Fibroblast of upper back skin (primary cell): ENCODE results near the gene TPO.
"Not testable (repeated sequence)": the region's sequence is repeated elsewhere in the genome, so short reads cannot be mapped to it uniquely, and the experiment has no call there.

Source experiments
- DNase-seq: peaks from one replicate; pipeline ENCODE4 v3.0.0-alpha.2; 2013

The TPO gene

DNA sequence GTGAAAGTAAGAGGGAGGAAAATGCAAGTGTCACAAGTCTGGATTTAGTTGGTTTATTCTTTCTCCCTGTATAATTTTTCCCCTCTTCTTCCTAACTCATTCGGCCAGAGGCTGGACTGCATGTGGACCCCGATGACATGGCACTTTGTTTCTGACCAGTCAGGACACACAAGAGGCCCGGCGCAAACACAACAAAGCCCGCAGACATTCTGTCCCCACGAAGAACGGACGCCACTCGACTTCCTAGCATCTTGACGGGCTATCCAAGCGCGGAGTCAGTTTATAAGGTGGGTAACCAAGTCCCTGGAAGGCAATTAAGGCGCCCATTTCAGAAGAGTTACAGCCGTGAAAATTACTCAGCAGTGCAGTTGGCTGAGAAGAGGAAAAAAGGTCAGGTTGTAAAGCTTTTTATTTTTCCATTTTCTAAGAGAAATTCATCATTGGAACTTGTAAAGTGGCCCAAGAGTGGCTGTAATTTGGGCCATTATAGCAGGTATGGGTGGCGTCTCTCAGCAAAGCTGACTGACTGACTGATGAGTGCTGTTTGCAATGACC lies at the start of gene TPO:
TPO (plus strand) TSS at position 308 of the 555 bp plus-strand sequence. CDS start 946 bp downstream, outside the sequence.
- no peak for DNase-seq

DNA sequence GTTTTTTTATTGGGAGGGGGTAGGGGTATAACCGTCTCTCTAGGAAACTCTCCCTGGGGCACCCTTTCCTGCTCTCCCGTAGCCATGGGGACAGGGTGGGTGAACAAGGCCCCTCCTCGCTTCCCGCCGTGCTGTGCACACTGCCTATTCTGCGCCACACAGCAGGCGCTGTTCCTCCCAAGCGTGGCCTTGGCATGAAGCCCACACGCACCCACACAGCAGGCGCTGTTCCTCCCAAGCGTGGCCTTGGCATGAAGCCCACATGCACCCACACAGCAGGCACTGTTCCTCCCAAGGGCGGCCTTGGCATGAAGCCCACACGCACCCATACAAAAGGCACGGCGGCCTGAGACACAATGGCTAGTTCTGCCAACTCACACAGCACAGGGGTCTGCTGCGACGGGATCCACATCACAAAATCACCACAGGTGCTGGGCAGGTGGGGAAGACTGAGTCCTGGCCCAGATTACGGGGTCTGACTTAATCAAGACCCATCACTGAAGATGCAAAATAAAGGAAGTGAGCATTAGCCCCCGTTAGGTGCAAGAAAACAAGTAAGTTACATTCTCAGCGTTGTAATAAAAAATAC lies 46.6 kb upstream of the TPO start:
- no peak for DNase-seq

- DNase-seq, result no peak
Measured at GRCh38 chr2:1367601-1368000, 45.7 kb upstream of the TPO start.

DNA sequence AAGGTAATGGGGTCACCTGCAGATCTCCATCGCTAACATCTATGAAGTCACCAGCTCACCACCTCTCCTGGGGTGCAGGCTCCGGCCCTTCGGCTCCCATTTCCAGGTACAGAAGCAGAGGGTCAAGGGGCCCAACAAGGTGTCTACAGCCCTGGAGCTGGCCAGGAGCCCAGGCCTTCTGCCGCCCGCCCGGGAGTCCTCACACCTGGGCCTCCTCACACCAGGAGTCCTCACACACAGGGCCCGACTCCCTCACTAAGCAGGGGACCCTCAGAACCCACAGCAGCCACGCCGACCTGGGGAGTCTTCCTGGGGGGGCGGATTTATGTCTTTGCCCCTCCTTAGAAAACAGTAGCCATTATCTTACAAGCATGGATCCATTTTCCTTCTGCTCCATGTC lies 43.4 kb upstream of the TPO start:
- DNase-seq, result no peak

DNA sequence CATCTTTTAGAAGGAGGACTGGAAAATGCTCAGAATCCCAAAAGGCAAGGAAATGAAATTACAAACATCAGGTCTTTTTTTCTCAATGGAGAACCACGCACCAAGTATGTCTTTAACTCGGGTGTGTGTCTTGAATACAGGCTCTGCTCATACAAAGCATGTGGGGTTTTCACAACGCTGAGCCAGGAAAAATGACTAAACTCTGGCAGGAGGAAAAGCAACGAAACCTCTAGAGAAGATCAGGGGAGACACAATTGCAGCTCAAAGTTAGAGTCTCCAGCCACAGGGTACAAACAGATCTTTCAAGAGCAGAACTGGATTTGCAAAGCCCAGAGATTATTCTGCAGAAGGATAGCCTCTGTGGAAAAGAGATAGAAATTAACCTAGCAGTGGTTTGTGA lies 42.8 kb upstream of the TPO start:
- DNase-seq, result no peak

DNA sequence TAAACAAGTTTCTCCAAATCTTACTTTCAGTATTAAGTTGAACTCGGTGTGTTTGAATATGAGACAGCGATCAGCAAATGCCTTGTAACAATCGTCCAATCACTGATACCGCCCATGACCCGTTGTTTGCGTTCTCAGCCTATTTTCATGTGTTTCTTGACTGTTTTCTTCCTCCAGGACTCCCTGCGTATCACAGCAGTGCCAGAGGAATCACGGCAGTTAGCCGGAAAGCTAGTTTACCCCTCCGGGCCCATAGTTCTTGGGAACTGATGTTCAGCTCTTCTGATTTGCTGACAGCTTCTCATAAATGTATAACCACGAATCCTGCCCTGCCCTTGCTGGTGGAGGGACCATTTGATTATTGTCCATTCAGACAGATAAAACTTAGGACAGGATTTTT lies 42.2 kb upstream of the TPO start:
- DNase-seq, result no peak

DNA sequence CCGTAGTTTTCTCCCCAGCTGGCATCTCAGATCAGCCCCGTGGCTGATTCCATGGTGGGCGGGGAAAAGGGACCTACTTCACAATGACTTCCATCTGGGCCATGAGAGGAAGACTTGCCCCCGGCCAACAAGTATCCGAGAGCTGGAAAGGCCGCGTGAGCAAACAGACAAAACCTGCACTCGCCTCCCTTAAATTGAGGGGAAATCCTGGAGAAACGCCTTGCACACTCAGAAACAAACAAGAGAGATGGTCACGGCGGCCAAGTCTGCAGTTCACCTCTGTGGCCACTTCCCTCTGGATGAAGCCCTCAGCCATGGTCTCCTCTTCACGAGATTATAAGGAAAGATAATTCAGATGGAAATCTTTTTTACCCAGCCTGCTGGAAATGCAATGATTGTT lies 39.4 kb upstream of the TPO start:
- no peak for DNase-seq

DNA sequence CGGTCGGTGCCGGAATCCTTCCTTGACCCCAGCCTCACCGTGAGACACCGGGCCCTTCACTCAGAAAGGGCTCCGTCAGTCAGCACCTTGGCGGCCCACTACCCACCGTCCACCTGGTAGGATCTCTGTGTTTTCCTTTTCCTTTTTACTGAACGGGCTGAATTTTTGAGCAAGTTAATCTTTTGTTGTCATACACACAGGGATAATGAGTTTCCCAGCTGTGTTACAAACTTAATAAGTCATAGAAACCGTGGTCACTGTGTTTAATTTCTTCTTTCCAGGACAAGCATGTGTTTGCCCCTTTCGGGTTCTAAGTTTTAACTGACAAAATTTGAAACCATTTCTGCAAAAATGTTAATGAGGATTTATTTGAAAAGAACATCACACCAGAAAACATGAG lies 39.0 kb upstream of the TPO start:
- no peak for DNase-seq

- no peak for DNase-seq
Measured at GRCh38 chr2:1375794-1376193, 37.5 kb upstream of the TPO start.

- DNase-seq, result no peak
Measured at GRCh38 chr2:1377473-1377872, 35.8 kb upstream of the TPO start.

DNA sequence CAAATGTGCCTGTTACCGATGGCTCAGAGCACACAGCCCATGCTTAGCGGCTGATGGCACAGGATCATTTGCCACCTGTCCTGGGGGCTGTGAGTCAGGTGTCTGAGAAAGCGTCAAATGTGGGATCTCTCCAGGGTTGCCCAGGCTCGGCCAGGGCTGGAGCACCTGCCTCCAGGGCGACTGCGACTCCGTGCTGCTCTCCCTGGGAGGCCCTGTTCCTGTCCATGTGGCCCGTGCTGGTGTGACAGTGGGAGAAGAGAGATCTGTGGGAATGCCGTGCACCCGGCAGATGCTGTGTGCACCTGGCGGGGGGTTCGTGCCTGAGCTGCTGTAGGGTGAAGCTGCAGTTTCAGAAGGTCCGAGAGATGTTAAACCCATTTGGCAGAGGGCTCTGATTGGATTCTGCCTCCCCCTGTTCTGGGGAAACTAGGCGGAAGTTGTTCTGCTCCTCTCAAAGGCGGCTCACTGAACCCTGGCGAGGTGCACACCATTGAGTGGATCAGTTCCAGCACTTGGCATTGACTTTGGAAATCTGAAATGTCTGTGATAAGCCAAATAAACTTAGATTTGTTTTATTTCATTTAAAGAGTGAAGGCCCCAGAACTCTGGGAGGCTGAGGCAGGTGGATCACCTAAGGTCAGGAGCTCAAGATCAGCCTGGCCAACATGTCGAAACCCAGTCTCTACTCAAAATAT lies 34.7 kb upstream of the TPO start:
- no peak for DNase-seq

GRCh38 chr2:1381644-1382043 lies 31.6 kb upstream of the TPO start:
- no peak for DNase-seq

DNA sequence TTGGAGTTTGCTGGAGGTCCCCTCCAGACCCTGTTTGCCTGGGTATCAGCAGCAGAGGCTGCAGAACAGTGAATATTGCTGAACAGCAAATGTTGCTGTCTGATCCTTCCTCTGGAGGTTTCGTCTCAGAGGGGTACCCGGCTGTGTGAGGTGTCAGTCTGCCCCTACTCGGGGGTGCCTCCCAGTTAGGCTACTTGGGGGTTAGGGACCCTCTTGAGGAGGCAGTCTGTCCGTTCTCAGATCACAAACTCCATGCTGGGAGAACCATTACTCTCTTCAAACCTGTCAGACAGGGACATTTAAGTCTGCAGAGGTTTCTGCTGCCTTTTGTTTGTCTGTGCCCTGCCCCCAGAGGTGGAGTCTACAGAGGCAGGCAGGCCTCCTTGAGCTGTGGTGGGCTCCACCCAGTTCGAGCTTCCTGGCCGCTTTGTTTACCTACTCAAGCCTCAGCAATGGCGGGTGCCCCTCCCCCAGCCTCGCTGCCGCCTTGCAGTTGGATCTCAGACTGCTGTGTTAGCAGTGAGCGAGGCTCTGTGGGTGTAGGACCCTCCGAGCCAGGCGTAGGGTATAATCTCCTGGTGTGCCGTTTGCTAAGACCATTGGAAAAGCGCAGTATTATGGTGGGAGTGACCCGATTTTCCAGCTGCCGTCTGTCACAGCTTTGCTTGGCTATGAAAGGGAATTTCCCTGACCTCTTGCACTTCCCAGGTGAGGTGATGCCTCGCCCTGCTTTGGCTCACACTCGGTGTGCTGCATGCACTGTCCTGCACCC lies 25.1 kb upstream of the TPO start:
- not testable (repeated sequence) for DNase-seq

- not testable (repeated sequence) for DNase-seq
Measured at GRCh38 chr2:1390118-1390517, 23.1 kb upstream of the TPO start.

DNA sequence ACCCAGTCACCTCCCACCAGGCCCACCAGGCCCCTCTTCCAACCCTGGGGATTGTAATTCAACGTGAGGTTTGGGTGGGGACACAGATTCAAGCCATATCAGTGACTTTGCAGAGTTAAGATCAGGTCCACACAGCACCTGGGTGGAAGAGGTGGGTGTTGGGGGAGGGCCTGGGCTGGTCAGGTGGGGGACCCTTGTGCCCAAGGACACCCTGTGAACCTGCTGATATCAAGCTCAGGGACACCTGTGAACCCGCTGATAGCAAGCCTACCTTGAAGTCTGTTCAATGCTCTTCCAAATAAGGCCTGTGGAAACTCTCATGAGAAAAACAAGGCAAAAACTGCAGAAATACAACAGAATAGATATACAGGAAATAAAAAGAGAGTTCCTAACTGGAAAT lies 19.9 kb upstream of the TPO start:
- no peak for DNase-seq

DNA sequence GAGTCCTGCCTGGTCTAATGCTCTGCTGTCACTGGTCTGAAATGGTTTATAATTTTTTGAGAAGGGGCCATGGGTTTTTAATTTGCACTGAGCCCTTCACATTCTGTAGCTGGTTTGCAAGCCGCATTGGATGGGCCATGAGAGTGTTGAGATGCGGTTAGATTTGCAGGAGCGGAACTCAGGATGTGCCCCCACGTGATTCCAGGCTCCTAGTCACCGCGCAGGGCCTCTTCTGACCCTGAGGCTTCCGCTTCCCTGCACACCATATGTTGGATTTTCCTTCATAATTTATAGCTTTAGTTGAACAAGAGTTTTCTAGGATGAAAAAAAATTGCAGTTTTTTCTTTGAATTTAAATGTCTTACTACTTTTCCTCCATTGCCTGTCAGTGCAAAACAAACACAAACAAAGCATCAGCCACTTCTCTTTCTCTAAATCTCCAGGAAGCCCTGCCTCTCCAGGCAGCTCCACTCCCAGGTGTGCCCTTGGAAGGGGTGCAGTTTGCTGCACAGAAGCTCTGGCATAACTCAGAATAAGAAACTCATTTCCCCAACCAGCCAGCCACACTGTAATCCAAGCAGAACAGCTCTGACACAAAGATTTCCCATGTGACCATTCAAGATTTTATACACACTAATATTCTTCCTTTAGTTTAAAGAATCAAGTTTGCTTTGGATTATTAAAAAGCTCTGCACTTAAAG lies 18.4 kb upstream of the TPO start:
- no peak for DNase-seq

GRCh38 chr2:1397350-1397749 lies 15.9 kb upstream of the TPO start:
- no peak for DNase-seq

- DNase-seq, result no peak
Measured at GRCh38 chr2:1398191-1398590, 15.1 kb upstream of the TPO start.

DNA sequence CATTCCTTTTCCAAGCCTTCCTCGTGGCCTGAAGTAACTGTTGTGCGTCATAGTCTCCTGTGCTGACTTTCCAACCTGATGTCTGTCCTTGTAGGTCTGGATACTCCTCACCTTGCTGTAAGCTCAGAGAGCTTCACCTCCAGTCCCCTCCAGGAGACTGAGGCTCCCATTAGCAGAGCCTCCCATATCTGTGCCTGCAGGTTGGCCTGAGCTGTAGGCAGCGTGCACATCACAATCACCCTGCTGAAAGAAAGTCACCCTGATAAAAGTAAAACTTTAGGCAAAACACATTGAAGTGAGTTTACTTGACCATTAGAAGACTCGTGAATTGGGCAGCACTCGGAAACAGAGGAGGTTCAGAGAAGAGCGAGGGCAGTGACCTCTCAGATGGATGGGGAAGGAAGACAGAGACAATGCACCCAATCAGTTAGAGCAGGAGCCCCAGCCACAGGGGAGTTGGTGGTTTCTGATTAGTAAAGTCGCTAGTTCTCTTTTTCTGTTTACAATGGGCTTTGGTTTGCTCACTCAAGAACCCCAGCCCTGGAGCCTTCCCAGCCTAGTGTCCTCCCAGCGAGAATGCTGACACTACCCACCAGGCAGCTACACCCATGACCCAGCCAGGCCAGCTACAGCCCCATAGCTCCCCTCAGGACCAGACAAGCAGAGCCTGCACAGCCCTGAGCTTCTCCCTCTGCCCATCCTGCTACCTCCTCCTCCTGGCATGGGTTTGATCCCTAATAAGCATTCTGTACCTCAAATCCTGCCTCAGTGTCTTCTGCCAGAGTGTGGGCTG lies 12.1 kb upstream of the TPO start:
- no peak for DNase-seq

- DNase-seq, result no peak
Measured at GRCh38 chr2:1402064-1402463, 11.2 kb upstream of the TPO start.

- no peak for DNase-seq
Measured at GRCh38 chr2:1403565-1403964, 9.7 kb upstream of the TPO start.

DNA sequence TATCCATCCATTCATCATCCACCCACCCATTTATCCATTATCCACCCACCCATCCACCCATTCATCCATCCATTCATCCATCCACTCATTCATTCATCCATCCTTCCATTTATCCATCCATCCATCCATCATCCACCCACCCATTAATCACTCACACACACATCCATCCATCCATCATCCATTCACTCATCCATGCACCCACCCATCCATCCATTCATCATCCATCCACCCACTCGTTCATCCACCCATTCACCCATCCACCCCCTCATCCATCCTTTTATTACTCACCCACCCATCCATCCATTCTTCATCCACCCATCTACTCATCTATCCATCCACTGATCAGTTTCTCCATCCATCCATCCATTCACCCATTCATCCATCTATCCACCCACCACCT lies 8.1 kb upstream of the TPO start:
- DNase-seq, result no peak

- DNase-seq, result no peak
Measured at GRCh38 chr2:1405967-1406366, 7.3 kb upstream of the TPO start.
